Measurements from ENCODE around the gene RPAP2. TPM values are rescaled to one million over a fixed set of nuclear protein-coding genes. Genes with fewer than 3 reads are reported as not detected.
A peak's percentile ranks its signal among the peaks of the same experiment; 100 is the strongest.
"Not testable (repeated sequence)": the region's sequence is repeated elsewhere in the genome, so short reads cannot be mapped to it uniquely, and the experiment has no call there.

The RPAP2 gene
- total RNA-seq, 1 experiment from 2014 or later = 0.86 TPM

DNA sequence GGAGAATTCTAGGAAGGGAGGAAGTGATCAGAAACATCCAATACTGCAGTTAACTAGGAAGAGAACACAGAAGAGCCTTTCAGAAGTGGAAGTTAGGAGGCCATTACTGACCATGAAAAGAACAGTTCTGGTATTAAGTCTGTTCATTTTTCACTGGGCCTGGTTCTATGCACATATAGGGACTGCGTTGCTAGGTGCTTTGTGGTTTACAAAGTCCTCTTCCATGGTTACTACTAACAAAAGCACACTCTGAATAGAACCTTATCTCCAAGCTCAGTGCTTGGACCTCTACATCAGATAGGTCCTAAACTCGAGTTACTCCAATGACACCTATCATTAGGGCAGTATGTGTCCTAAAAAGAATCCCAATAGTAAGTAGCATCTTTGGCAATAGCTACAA is 75.4 kb downstream of the RPAP2 start:
- DNase-seq (ENCODE audit: low spot score) = no peak

DNA sequence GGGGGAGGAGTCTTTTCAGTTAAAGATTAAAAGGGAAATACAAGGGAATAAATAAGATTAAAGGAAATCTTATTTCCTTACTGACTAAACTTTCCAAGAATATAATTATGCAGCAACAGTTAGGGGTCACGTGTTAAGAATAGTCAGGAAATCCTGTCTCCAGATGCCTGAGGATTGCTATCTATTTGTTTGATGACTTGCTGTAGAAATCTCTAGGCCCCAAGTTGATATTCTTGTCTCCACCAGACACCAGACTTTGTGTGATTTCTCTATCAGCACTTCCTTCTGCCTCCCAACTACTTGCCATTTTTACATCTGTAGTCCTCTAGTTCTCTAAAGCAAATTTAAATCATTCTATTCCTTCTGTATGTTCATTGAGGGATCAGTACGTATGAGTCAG is 77.5 kb downstream of the RPAP2 start:
- no peak for DNase-seq (ENCODE audit: low spot score)

DNA sequence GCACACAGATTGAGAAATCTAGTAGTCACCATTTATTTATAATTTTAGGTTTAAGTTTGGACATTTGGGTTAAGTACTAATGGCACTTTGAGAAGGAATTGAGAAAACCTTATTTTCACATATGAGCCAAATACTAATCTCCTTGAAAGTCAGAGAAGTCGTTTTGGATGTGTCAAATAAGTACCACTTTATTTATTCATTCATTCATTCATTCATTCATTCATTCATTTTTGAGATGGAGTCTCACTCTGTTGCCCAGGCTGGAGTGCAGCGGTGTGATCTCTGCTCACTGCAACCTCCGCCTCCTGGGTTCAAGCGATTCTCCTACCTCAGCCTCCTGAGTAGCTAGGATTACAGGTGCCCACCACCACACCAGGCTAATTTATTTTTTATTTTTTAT is 79.1 kb downstream of the RPAP2 start:
- DNase-seq (ENCODE audit: low spot score) = not testable (repeated sequence)

DNA sequence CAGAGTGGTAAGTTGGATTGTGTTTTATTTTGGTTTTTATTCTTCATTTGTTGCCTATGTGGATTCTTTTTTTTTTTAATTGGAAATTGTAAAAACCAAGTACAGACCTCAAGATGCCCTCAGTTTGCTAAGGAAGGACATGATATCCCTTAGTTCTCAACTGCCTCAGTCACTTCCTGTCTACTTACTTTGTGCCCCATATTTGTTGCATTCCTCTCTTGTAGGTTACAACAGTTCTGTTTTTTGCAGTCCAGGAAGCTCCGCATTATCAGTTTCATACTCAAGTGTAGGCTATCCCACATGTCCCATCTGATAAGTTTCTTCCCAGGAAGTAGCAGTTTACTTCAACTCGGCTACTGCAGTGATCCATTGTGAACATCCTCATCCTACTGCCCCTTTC is 82.0 kb downstream of the RPAP2 start:
- no peak for DNase-seq (ENCODE audit: low spot score)

DNA sequence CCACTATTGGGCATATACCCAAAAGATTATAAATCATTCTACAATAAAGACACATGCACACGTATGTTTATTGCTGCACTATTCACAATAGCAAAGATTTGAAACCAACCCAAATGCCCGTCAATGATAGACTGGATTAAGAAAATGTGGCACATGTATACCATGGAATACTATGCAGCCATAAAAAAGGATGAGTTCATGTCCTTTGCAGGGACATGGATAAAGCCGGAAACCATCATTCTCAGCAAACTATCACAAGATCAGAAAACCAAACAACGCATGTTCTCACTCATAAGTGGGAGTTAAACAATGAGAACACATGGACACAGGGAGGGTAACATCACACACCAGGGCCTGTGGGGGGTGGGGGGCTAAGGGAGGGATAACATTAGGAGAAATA is 95.1 kb downstream of the RPAP2 start:
- DNase-seq (ENCODE audit: low spot score) = not testable (repeated sequence)

DNA sequence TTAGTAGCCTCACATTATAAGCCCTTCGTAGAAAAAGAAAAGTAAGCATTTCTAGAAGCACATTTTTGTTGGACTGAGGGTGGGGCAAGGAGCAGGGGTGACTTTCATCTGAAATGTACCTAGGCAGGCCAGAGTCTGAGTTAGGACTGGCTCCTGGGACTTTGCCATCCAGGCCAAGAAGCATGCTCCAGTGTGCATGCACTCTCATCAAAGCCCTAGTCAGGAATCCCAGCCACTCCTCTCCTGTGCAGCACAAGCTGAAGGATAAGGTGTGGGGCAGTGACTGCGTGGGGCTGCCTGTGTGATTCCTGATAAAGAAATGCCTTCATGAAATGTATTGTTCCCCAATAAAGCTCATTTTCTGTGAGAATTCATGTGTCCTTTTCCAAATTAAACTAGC is 99.7 kb downstream of the RPAP2 start:
- DNase-seq (ENCODE audit: low spot score) = no peak

DNA sequence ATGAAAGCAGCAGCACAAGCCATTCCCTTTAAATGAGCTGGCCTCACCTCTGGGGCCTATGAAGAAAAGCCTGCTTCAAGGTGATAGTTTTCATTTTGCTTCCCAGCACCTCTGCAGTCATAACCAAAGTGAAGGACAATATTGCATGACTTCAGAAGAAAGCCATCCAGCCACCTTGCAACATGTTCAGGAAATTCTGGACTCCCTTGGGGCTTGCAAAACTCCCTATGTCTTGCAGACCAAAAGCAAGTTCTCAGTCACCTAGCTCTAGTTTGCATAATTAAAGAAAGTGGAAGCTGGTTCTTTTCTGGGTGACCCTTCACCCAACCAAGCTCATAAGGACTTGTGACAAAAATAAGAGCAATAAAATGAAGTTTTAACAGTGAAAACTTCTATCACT is 100.2 kb downstream of the RPAP2 start:
- DNase-seq (ENCODE audit: low spot score) = no peak

DNA sequence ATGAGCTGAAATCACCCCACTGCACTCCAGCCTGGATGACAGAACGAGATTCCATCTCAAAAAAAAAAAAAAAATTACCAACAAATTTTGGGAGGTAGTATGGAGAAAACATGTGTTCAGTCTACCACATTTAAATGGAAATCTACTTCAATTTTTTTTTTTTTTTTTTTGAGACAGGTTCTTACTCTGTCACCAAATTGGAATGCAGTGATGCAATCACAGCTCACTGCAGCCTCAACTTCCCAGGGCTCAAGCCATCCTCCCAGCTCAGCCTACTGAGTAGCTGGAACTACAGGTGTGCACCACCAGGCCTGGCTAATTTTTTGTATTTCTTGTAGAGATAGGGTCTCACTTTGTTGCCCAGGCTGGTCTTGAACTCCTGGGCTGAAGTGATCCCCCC is 105.8 kb downstream of the RPAP2 start:
- DNase-seq (ENCODE audit: low spot score) = no peak

DNA sequence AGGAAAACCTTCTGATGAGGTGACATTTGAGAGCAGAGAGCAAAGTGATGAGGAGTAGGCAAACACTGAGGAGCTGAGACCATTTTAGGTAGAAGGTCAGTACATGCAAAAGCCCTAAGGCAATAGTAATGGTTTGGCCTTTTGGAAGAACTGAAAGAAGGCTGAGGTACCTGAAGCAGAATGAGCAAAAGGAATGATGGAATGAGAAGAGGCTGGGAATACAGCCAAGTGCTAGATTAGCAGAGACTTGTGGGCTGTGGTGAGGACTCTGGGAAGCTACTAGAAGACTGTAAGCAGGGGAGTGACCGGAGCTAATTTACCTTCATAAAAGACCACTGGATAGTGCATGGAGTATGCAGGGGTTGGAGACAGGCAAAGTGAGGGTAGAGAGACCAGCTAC is 110.0 kb downstream of the RPAP2 start:
- no peak for DNase-seq (ENCODE audit: low spot score)

DNA sequence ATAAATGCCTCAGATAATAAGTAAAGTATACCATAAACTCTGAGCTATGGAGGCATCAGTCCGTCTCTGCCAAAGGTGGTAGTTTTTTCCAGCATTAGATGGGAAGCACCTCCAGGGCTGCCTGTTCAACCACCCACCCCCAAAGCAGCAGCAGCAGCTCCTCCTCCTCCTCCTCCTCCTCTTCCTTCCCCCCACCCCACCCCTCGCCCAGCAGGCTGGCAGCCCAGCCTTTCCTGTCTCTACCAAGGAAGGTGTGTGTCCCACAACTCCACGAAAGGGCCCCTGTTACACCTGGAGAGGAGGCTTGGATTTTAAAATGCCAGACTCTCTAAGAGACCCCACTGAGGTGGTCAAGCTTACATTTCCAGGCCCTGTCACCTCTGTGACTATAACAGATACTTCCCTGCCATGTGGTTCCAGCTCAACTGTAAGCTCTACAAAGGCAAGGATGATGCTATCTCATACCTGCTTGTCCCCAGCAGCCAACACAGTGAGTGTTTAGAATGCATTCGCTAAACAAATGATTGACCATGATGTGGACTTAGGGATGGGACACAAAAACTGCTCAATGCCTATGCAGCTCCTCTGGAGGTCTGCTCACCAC is 111.2 kb downstream of the RPAP2 start:
- DNase-seq (ENCODE audit: low spot score) = no peak

DNA sequence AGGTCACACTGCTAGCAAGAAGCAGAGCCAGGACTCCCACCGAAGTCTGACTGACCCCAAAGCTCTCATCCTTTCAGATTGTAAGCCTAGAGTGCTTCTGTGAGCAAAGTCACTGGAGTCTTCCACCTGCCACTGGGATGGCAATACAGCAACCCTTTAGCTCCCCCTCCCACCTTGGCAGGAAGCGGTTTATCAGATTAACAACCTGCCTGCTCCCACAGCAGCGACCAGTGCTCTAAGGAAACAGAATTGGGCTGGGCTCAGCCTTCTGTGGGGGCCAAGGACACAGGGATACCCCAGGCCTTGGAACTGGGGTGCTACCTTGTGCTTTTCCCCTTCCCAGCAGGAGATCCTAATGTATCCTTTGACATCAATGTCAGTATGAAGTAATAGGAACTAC is 111.8 kb downstream of the RPAP2 start:
- DNase-seq (ENCODE audit: low spot score) = no peak

DNA sequence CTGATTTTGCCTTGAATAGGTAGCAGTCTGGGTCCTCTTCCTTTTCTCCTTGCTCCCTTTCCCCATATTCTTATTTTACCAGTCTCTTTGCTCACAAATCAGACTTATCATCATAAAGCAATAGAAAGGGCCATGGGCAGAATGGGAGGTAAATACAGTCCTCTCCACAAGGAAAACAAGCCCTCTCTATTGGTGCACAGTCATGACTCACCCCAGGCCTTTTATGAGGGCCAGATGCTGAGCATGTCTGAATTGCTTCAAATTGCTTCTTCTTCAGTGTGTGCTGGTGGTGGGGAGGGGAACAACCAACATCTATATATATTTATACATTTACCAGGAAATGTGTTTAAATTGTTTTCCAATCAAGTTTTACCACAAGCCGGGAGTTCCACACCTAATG is 112.7 kb downstream of the RPAP2 start:
- peak; percentile 10 for DNase-seq (ENCODE audit: low spot score)

DNA sequence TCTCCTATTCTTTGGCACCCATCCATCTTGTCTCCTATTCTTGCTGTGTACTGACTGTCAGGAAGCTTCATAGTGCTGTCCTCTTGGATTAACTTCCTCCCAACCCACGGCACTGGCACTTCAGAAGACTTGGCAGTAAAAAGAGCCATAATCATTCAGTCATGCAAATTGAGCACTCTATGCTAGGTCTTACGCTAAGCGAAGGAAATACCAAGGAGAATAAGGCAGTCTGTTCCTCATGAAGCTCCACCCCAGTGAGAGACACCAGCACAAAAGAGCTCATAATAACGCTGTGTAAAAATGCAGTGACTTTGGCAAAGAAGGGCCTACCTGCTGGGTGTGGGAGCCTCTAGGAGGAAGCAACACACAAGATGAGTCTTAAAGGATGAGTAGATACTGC is 120.8 kb downstream of the RPAP2 start:
- DNase-seq (ENCODE audit: low spot score) = no peak

DNA sequence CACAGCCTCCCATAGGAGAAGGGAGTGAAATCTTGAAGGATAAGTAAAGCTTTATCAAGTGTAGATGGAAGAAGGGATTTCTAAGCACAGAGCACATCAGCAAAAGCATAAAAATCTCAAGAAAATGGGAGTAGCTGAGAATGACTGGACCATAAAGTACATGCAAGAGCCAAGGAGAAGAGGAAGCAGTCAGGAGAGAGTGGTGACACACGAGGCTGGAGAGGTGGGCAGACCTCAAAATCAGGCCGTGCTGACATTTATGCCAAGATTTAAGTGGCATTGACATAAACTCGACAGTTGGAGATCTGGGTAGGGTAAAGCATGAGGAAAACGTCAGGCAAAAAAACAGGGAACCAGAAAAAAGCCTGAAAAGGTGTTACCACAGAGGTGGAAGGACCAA is 125.5 kb downstream of the RPAP2 start:
- DNase-seq (ENCODE audit: low spot score) = no peak

DNA sequence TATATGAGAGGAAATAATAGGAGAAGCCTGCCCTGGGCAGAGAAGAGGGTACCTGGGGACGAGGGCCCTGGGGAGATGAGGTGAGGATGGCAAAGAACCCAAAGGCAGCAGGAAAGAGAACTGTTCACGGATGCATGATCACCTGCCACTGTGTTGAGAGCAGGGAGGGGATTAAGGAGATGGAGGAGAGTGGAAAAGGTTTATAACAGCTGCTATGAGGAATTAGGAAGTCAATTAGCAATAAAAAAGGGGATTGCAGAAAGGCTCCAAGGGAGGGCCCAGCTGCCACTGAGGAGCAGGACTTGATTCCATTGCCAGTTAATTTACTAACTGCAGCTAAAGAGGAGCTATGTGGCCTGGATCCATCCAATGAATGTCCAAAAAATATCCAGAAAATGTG is 126.8 kb downstream of the RPAP2 start:
- DNase-seq (ENCODE audit: low spot score) = no peak

DNA sequence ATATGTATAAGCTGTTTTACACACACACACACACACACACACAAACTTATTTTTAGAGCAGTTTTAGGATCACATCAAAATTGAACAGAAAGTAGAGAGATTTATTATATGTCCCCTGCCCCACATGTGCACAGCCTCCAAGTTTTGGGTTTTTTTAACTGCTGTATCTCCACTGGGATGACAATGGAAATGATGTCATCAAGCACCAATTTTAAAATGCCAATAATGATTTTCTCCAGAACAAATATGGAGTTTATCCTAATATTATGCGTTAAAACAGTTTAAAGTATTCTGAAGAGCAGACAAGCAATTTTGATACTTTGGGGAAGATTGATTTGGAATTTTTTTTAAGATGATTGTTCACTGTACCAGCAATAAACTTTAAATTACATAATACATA is 131.2 kb downstream of the RPAP2 start:
- DNase-seq (ENCODE audit: low spot score) = no peak

DNA sequence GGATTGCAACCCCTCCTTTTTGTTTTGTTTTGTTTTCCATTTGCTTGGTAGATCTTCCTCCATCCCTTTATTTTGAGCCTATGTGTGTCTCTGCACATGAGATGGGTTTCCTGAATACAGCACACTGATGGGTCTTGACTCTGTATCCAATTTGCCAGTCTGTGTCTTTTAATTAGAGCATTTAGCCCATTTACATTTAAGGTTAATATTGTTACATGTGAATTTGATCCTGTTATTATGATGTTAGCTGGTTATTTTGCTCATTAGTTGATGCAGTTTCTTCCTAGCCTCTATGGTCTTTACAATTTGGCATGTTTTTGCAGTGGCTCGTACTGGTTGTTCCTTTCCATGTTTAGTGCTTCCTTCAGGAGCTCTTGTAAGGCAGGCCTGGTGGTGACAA is 135.7 kb downstream of the RPAP2 start:
- not testable (repeated sequence) for DNase-seq (ENCODE audit: low spot score)

DNA sequence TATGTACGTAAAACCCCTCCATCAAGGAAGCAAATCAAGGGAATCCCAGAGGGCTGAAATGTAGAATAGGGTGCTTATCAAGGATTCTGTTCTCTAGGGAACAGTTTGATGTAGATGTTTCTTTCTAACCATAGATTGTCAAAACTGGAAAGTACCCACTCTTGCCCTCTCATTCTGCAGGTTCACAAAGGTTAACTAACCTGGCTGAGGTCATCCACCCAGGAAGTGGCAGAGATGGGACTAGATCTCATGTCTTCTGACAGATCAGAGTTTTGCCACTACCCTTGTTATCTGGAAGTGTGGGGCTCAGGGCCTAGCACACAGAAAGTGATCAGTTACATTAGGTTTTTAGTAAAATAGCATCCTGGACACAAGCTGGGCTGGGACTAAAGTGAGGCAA is 140.4 kb downstream of the RPAP2 start:
- no peak for DNase-seq (ENCODE audit: low spot score)

DNA sequence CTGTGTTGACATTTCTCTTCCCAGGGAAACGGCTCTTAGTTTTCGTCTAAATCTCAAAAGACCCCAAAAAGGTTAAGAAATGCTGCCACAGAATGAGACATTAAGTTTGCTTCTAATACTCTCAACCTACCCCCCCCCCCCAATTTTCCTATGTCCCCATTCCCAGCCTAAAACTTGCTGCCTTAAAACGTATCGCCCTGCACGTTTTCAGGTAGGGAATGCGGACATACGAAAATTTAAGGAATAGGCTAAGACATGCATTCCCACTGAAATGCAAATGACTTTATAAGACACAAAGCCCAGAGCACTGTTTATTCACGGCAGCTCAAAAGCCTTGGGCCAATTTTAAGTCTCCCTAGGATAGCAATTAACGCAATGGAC is 142.4 kb downstream of the RPAP2 start:
- DNase-seq (ENCODE audit: low spot score) = no peak

DNA sequence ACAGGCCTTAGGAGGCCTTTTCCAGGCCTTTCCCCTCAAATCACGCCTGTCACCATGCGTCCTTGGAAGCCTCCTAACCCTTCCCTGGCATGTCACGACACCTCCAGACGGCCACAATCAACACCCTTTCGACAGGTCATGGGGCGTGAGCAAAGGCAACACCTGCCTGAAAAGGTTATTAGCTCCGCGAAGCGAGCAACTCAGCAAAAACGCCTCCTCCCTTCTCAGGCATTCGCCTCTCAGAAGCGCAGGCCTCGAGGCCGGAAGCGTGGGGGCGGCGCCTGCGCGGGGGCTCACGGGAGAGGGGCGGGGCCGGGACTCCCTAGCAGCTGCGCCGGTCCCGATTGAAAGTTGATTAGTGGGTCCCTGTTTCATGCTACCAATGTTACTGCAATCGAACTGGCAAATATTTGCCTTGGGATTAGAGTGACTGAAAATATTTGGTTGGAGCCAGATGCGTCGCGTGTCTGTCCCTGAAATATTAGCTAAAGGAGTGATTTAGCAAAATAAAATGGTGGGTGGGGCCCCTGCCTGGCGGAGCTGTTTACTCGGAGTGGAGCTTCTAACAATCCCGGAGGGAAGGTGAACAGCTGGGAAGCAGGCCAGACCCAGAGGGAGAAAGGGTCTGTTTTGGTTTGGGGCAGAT is 143.0 kb downstream of the RPAP2 start:
- DNase-seq (ENCODE audit: low spot score) = peak; percentile 94

DNA sequence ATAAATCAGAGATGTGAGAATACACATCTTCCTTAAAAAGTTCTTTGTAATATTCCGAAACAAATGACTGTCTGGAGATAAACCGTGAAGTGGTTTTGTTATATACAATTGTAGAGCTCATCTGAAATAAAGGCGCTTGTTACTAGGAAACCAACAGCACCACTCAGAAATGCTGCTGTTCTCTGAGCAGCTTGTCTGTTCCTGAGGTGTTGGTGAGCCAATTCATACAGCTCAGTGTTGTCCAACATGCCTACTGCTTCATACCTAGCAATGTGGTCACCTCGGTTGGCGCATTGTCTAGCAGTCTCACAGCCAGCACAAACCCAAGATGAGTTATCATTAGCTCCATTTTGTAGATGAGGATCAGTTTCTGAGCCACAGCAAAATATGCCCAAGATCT is 143.5 kb downstream of the RPAP2 start:
- DNase-seq (ENCODE audit: low spot score) = no peak

DNA sequence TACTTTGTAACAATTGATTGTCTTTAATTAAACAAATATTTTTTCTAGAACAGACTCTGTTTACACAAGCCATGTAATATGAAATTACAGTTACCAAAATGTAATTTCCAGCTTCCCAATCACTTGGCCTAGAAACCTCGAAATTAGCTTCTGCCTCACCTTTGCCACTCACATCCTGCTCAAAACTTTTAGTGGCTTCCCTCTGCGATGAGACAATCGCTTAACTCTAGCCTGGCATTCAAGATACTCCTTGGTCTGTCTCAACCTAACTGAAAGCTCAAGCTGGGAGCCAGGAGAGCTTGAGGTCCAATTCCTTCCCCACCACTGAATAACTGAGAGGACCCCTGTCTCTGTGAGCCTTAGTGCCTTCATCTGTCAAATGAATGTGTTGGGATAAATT is 145.0 kb downstream of the RPAP2 start:
- DNase-seq (ENCODE audit: low spot score) = no peak

DNA sequence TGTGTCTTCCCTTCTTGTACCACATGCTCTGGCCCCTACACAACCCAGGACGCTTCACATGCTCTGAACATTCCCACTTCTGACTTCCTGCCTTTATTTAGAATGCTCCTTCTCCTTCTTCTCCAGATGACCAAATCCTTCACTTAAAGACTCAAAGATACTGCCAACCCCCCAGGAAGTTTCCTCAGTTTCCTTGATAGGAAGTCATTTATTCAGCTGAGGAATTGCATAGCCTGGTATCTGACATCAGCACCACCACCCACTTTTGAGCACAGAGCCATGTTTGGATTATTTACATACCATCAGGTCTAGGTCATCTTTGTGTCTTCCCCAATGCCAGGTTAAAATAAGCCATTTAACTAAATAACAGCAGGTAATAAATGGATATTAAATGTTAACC is 145.5 kb downstream of the RPAP2 start:
- DNase-seq (ENCODE audit: low spot score) = no peak

DNA sequence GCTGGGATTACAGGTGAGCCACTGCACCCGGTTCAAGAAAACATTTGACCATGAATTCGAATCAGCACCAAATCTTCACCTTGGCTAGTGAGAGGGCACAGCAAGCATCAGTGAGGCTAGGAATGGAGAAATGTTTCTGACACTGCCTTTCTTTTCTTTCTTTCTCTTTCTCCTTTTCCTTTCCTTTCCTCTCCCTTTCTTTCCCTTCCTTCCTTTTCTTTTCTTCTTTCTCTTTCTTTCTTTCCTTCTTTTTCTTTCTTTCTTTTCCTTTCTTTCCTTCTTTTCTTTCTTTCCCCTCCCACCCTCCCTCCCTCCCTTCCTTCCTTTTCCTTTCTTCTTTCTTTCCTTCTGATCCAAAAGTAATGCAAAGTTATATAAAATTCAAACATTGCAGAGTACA is 147.0 kb downstream of the RPAP2 start:
- no peak for DNase-seq (ENCODE audit: low spot score)

All from HT-29 (cell line).